Heart left ventricle (tissue), 16 donors: ENCODE results near the gene PPT1. TPM values are rescaled to one million over a fixed set of nuclear protein-coding genes. Genes with fewer than 3 reads are reported as not detected.

Experiments
- ATAC-seq, 4 donors: fragments of 200-7000 bp; cut with Tn5 transposase; one replicate each; pipeline ENCODE4 v1.9.1; 2020 to 2022; ENCODE audit warnings: moderate library complexity in 4 of 4, mild to moderate bottlenecking in 3 of 4, moderate number of reproducible peaks in 1 of 4
- DNase-seq, 5 donors: peaks; one replicate each; pipeline ENCODE4 v3.0.0-alpha.2; 2020
- H3K27ac ChIP-seq, 12 donors: fragments of 200-600 bp; sonication (generic) in 4 of 12; one replicate each; pipeline versions ENCODE4 v1.5.0 to v1.8.0; 2016 to 2022; ENCODE audit warnings: mild to moderate bottlenecking in 2 of 12
- H3K27me3 ChIP-seq, 9 donors: fragments of 200-600 bp; sonication (generic) in 2 of 9; one replicate each; pipeline versions ENCODE4 v1.5.1 to v1.8.0; 2016 to 2022; ENCODE audit warnings: mild to moderate bottlenecking in 3 of 9
- H3K36me3 ChIP-seq, 9 donors: fragments of 200-600 bp; sonication (generic) in 2 of 9; one replicate each; pipeline versions ENCODE4 v1.5.0 to v1.8.0; 2018 to 2022; ENCODE audit warnings: mild to moderate bottlenecking in 2 of 9
- H3K4me1 ChIP-seq, 12 donors: fragments of 200-600 bp; sonication (generic) in 4 of 12; one replicate each; pipeline versions ENCODE4 v1.5.0 to v1.8.0; 2016 to 2022; ENCODE audit warnings: mild to moderate bottlenecking in 3 of 12
- H3K4me3 ChIP-seq, 12 donors: fragments of 200-600 bp; sonication (generic) in 4 of 12; one replicate each; pipeline versions ENCODE4 v1.5.0 to v1.8.0; 2017 to 2022; ENCODE audit warnings: mild to moderate bottlenecking in 9 of 12, moderate library complexity in 4 of 12
- H3K9me3 ChIP-seq, 12 donors: fragments of 200-600 bp; sonication (generic) in 4 of 12; one replicate each; pipeline versions ENCODE4 v1.5.0 to v1.8.0; 2016 to 2022; ENCODE audit warnings: mild to moderate bottlenecking in 1 of 12
- POLR2A ChIP-seq, 2 donors: fragments of 450-650 bp; IDR thresholded peaks; one replicate each; pipeline ENCODE4 v1.6.1; 2017; ENCODE audit warnings: antibody characterized with exemption in 2 of 2, mild to moderate bottlenecking in 2 of 2, moderate library complexity in 2 of 2
- WGBS, 4 donors: extraction: QIAGEN DNeasy Blood & Tissue Kit in 2 of 4; methylation state at CpG; one replicate each; pipeline versions ENCODE4 v1.1.5 to v1.1.7; 2013 to 2018; 5-methylcytosine and 5-hydroxymethylcytosine counted together
- intact Hi-C, 10 donors: fragments of 100-400 bp; cut with DNase I; formaldehyde crosslinking; loops; one replicate each; pipeline versions ENCODE4 v1.11.1 to v1.14.2; 2022
- polyA plus RNA-seq, 2 donors: library from polyadenylated mRNA; stranded (reverse); fragments of 200-250 nt; gene quantifications; one replicate each; pipeline ENCODE4 v1.2.3, GENCODE V29; 2013
- total RNA-seq, 9 donors: library from RNA; depleted of rRNA in 2 of 9; stranded (reverse); fragments of >200 nt in 2 of 9; fragmentation: NEBNext Ultra II Directional in 3 of 9; extraction: Animal tissue kit (Norgen Biotek cat#: 25700) in 3 of 9; gene quantifications; one replicate each; pipeline versions ENCODE4 v1.1.0 to v1.2.4, GENCODE V29; 2016 to 2023
- TF ChIP-seq, protein P1 (sequence below), 12 donors: fragments of 200-600 bp; sonication (generic) in 4 of 12; IDR thresholded peaks; one replicate each; pipeline versions ENCODE4 v1.5.0 to v1.8.0; 2018 to 2022; ENCODE audit warnings: antibody characterized with exemption in 12 of 12, mild to moderate bottlenecking in 5 of 12
- donor health status: ischemic (EF 13 %, LVEDD 7.1; RV severe dilation, severe dysfunction).
- donor health status: healthy with polysubstance abuse.
- donor health status: DM: no; HTN: yes; CAD: no.
- donor health status: DM: no; HTN: no; CAD: no.
- donor health status: ischemic (EF 25% LVEDD 6.9; RV normal size, moderate dysfunction).
- donor health status: ischemic (EF 25% LVEDD 5.7; RV mildly dilated, moderate dysfunction).
- donor health status: healthy.
- donor health status: DM: yes; HTN: yes; CAD: no.
- donor health status: ischemic (EF 35%, LVEDD 5.7; RV mildly dilated, moderate dysfunction).
- donor health status: nonischemic (EF 11% LVEDD 7.7; RV severe dilation, severe dysfunction).
- donor health status: DM: yes; HTN: yes; CAD: no.
- donor health status: PGD.
- donor health status: ischemic (EF 29% LVEDD 5.4; RV normal size, mild dysfunction).
- donor health status: nonischemic (EF 23%, LVEDD 6.1; RV moderate dilation, normal function).

The PPT1 gene
- total and polyA plus RNA-seq, 11 donors: 22.8 to 106 (median 38.6) TPM

DNA sequence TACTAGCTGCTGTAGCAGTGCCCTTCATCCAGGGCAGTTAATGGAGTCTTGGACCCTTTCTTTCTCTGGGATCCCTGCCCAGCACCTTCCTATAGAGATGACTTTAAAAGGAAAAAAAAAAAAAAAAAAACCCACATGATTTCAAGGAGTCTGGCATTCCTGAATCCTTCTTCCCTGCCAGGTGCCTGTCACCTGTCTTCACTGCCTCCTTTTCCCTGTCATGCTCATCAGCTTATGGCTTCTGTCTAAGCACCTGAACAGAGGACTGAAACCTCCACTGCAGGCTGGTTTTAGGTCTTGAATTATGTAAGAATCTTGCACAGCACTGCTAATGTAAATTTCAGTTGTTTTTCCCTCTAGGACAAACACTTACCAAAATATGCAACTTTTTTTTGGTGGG, 24.9 kb downstream of the PPT1 start:
- Histone ChIP-seq H3K27me3 (no peaks in the 10 kb centered on the region), H3K27ac (peak overlapping the region in 1 of 12 donors; percentile 18), H3K9me3 (no peaks in the 10 kb centered on the region), H3K4me1 (peaks cover 0 to 38% (median 0%) of the 10 kb centered on the region in 12 donors), H3K36me3 (peaks cover 7 to 100% (median 93%) of the 10 kb centered on the region in 9 donors), H3K4me3 (no peak overlapping the region)
- ATAC-seq (no peak), DNase-seq (no peak)
- TF ChIP-seq POLR2A (IDR thresholded peaks at IDR 0.05): no peak
- TF ChIP-seq, protein P1, sequence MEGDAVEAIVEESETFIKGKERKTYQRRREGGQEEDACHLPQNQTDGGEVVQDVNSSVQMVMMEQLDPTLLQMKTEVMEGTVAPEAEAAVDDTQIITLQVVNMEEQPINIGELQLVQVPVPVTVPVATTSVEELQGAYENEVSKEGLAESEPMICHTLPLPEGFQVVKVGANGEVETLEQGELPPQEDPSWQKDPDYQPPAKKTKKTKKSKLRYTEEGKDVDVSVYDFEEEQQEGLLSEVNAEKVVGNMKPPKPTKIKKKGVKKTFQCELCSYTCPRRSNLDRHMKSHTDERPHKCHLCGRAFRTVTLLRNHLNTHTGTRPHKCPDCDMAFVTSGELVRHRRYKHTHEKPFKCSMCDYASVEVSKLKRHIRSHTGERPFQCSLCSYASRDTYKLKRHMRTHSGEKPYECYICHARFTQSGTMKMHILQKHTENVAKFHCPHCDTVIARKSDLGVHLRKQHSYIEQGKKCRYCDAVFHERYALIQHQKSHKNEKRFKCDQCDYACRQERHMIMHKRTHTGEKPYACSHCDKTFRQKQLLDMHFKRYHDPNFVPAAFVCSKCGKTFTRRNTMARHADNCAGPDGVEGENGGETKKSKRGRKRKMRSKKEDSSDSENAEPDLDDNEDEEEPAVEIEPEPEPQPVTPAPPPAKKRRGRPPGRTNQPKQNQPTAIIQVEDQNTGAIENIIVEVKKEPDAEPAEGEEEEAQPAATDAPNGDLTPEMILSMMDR (IDR thresholded peaks at IDR 0.05): no peak
- intact Hi-C loops: no loop called here

DNA sequence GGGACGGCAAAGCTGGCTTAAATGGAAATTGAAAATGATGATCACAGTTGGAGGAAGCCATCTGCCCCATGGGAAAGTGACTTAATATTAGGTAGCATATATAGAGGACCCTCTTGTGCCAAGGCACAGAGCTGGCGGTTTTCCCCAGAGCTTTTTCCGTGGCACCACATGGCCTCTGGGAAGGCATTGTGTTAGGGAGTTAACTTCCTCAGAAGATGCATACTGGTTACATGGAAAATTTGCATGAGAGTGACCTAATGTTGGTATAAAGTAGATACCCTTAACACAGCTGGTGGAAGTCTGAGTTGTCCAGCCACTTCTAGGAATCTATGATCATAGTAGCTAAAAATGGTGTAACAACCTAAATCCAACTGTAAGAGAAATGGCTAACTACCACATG, 29.2 kb downstream of the PPT1 start:
- H3K36me3 ChIP-seq: peaks cover 12 to 100% (median 99%) of the 10 kb centered on the region in 9 donors
- TF ChIP-seq POLR2A (IDR thresholded peaks at IDR 0.05): no peak
- TF ChIP-seq, protein P1 (IDR thresholded peaks at IDR 0.05): no peak
- peak in 1 of 4 donors; percentile 13 for ATAC-seq
- H3K27me3 ChIP-seq: no peaks in the 10 kb centered on the region
- peak overlapping the region in 1 of 12 donors; percentile 66 for H3K27ac ChIP-seq
- intact Hi-C loops: no loop called here
- no peaks in the 10 kb centered on the region for H3K9me3 ChIP-seq
- no peak for DNase-seq
- WGBS, 4 donors: 43 to 91% (median 70%) methylated on average over 3 of the region's 3 CpGs
- peaks cover 0 to 53% (median 0%) of the 10 kb centered on the region in 12 donors for H3K4me1 ChIP-seq
- H3K4me3 ChIP-seq: no peak overlapping the region

DNA sequence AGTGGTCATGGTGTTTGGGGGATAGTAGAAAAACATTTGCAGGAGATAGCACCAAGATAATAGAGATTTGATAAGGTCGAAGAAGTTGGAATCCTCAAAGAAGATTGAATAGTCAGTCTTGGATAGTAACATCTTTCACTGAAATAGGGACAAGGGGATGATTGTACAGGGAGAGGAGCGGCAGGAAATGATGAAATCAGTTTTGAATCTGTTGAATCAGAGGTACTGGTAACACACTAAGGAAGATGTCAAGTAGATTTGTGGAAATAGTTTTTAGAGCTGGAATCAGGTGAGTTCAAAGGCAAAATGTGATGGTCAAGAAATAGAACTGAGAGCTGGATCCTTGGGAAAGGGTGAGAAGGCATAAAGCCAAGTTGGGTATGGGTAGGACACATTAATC, 30.0 kb downstream of the PPT1 start:
- WGBS, 4 donors: 75 to 85% (median 79%) methylated on average over 2 of the region's 2 CpGs
- H3K4me3 ChIP-seq: no peak overlapping the region
- H3K27ac ChIP-seq: peak overlapping the region in 1 of 12 donors; percentile 81
- intact Hi-C loops: no loop called here
- ATAC-seq (no peak), DNase-seq (no peak)
- peaks cover 0 to 57% (median 0%) of the 10 kb centered on the region in 12 donors for H3K4me1 ChIP-seq
- no peaks in the 10 kb centered on the region for H3K27me3 ChIP-seq
- peaks cover 12 to 100% (median 99%) of the 10 kb centered on the region in 9 donors for H3K36me3 ChIP-seq
- no peak for TF ChIP-seq POLR2A (IDR thresholded peaks at IDR 0.05)
- TF ChIP-seq, protein P1 (IDR thresholded peaks at IDR 0.05): no peak
- H3K9me3 ChIP-seq: no peaks in the 10 kb centered on the region

DNA sequence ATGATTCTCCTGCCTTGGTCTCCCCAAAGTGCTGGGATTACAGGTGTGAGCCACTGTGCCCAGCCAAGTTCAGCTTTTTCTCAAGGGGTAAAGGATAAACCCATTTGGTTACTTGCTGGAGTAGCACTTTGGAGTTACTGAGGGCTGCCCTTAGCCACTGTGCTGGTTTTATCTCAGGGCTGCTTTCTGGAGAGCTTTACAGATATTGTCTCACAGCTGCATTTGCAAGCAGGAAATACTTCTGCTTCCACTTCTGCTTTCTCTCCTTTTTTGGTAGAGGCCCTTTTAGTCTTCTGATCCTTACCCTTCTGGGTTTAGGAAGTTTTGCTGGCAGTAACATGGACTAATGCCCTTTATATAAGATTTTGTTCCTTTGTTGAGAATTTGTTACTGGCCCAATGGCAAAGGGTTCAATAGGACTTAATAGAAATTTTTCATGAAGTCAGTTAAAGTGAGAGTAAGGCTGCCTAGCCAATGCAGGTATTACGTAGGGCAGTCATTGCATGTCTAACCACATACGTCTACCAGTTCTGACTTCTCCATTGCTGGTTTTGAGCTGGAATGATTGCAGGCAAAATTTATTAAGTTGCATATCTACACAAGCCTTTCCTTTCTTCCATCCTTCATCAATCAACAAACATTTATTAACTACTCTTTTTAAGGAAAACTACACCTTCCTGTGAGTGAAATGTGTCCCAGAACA, 32.1 kb downstream of the PPT1 start:
- Histone ChIP-seq H3K36me3 (peaks cover 5 to 100% (median 99%) of the 10 kb centered on the region in 9 donors), H3K4me3 (no peak overlapping the region), H3K4me1 (peaks cover 0 to 78% (median 17%) of the 10 kb centered on the region in 12 donors), H3K27ac (peak overlapping the region in 2 of 12 donors; percentile 28 to 81), H3K27me3 (no peaks in the 10 kb centered on the region), H3K9me3 (no peaks in the 10 kb centered on the region)
- no peak for DNase-seq
- TF ChIP-seq, protein P1 (IDR thresholded peaks at IDR 0.05): no peak
- no peak for TF ChIP-seq POLR2A (IDR thresholded peaks at IDR 0.05)
- 87 to 91% (median 88%) methylated on average over 2 of the region's 2 CpGs for WGBS, 4 donors
- intact Hi-C loops: no loop called here
- peak in 3 of 4 donors; percentile 30 to 57 (median 45) for ATAC-seq
